ENCODE data around the gene SCYGR2. TPM values are rescaled to one million over a fixed set of nuclear protein-coding genes. Genes with fewer than 3 reads are reported as not detected.

SCYGR2 gene
- total RNA-seq, 1 donor from 2014 or later: not detected

DNA sequence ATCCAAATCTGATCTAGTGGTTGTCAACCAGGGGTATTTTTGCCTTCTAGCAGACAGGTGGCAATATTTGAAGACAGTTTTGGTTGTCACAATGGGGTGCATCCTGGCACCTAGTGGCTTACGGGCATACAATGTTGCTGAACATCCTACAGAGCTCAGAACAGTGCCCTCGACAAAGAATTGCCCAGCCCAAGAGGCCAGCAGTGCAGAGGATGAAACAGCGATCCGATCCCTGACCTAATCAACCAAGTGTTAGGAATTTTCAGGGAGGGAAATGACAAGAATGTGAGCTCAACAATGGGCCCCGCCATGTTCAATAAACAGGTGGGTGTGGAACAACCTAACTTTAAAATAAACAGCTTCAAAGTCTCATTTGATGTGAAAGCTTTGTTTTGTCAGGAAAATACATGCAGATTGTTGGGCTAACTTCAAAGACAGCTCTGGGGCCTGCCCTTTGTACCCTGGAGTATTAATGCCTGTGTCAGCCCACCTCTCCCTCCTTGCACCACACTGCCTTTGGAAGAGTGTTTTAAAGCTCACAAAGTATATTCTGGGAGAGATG, 45.4 kb downstream of the SCYGR2 start:
- intact Hi-C loops (cut with DNase I): no loop called here
- DNase-seq (ENCODE audit: low spot score): no peak

Other genes with a start within 250 kb of the SCYGR2 start
- gene TM4SF20, start 219.6 kb upstream of the SCYGR2 start, total RNA-seq: not detected
- not detected for gene SCYGR1, start 210.9 kb upstream of the SCYGR2 start, total RNA-seq
- gene AGFG1, start 126.7 kb upstream of the SCYGR2 start, total RNA-seq: 58.2 TPM
- gene SCYGR3, start 15.9 kb downstream of the SCYGR2 start, total RNA-seq: not detected
- gene SCYGR4, start 18.6 kb downstream of the SCYGR2 start, total RNA-seq: not detected
- gene SCYGR5, start 67.9 kb downstream of the SCYGR2 start, total RNA-seq: not detected
- 0.38 TPM for gene SLC19A3, start 119.1 kb downstream of the SCYGR2 start, total RNA-seq
- gene SCYGR6, start 125.9 kb downstream of the SCYGR2 start, total RNA-seq: not detected
- not detected for gene SCYGR7, start 129.4 kb downstream of the SCYGR2 start, total RNA-seq
- not detected for gene SCYGR8, start 147.0 kb downstream of the SCYGR2 start, total RNA-seq
- gene CCL20, start 214.9 kb downstream of the SCYGR2 start, total RNA-seq: not detected

Data from cardiac septum (tissue), 1 donor.